Hematopoietic multipotent progenitor cell (in vitro differentiated cells): Measurements from ENCODE around the gene PLEKHN1. TPM values are rescaled to one million over a fixed set of nuclear protein-coding genes. Genes with fewer than 3 reads are reported as not detected.
A peak's percentile ranks its signal among the peaks of the same experiment; 100 is the strongest.

ENCODE experiments used
- DNase-seq, 3 donors: peaks; one replicate each; pipeline ENCODE4 v3.0.0-alpha.2; 2011 to 2015; ENCODE audit warnings: low read depth in 2 of 3, low spot score in 2 of 3
- total RNA-seq: library from RNA; depleted of rRNA; stranded (reverse); fragments of >200 nt; gene quantifications from one replicate; pipeline ENCODE4 v1.2.3, GENCODE V29; 2012

Gene PLEKHN1
- total RNA-seq, 1 donor = 0.54 TPM

- no peak for DNase-seq
These were observed 36.3 kb upstream of the PLEKHN1 start for GRCh38 chr1:929712-930632.

DNA sequence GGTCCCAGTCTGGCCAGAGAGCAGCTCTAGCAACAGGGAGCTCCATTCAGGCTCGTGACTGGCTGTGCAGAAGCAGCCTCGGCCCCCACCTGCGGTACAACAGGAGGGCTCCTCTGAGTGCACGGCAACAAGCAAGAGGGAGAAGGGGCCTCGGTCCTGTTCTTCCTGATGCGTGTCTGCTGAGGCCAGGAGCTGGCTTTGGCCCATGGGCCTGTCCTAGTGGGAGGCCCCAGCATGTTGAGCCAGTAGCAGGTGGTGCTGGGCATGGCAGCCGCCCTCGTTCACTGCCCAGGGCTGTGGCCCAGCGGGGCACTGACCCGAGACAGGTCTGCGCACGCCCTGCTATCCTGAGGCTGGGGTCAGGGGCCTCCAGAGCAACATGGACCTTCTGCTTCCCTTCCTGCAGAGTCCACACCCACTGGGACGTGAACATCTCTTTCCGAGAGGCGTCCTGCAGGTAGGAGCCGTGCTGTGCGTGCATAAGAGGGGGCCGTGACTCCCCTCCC lies 35.6 kb upstream of the PLEKHN1 start:
- no peak for DNase-seq

GRCh38 chr1:931380-932172 lies 34.7 kb upstream of the PLEKHN1 start:
- DNase-seq = no peak

- DNase-seq = no peak
These were observed 34.1 kb upstream of the PLEKHN1 start for GRCh38 chr1:932173-932510.

GRCh38 chr1:932776-933602 lies 33.3 kb upstream of the PLEKHN1 start:
- DNase-seq = no peak

GRCh38 chr1:933603-933940 lies 32.7 kb upstream of the PLEKHN1 start:
- DNase-seq = no peak

- no peak for DNase-seq
These were observed 31.1 kb upstream of the PLEKHN1 start for GRCh38 chr1:934991-935750.

DNA sequence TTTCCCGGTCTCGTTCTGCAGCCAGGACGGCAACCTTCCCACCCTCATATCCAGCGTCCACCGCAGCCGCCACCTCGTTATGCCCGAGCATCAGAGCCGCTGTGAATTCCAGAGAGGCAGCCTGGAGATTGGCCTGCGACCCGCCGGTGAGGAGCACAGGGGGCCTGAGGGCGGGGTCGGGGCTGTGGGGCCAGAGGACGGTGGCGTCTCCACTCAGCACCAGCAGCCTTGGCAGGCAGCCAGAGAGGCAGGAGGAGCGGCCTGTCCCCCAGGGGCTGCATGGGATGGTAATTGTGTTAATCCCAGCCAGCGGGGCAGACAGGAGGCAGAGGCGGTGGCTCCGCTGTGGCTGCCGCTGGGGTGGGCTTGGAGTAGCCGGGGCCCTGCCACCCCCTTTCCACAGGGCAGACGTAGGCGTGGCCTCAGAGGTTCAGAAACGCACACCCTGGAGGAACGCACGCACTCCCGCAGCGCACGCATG lies 30.5 kb upstream of the PLEKHN1 start:
- peak in 1 of 3 donors; percentile 40 for DNase-seq

DNA sequence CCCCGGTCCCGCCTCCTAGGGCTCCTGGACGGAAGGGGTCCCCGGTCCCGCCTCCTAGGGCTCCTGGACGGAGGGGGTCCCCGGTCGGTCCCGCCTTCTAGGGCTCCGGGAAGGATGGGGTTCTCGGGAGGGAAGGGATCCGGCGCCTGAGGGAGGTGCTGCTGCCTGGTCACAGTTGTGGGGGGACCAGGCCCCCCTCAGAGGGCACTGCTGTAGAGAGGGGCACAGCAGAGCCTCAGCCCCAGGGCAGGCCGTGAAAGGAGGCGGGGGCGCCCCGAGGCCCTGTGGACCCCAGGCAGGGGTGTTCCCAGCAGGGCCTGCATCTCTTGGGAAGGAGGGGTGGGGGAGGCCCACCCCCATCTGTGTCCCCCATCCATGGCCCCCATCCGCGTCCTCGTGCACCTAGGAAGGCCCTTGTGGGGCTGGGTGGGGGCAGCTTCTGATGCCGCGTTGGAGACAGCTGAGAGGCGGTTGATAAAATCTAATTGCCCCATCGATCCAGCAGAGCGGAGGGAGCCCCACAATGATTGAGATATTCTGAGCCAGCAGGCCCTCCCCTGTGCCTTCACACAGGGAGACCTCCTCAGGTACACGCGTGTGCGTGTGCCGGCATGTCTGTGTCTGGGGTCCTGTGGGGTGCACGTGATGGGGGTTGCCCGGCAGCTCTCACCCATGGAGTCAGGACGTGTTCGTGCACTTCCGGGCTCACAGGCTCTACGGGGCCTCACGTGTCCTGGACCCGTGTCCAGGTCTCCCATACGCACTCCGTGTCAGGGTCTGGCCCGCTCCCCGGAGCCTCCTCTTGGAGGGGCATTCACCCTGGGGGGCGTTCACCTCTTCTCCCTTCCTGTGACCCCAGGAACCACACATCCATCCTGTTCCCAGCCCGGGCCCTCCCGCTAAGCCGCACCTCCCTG lies 29.7 kb upstream of the PLEKHN1 start:
- no peak for DNase-seq

DNA sequence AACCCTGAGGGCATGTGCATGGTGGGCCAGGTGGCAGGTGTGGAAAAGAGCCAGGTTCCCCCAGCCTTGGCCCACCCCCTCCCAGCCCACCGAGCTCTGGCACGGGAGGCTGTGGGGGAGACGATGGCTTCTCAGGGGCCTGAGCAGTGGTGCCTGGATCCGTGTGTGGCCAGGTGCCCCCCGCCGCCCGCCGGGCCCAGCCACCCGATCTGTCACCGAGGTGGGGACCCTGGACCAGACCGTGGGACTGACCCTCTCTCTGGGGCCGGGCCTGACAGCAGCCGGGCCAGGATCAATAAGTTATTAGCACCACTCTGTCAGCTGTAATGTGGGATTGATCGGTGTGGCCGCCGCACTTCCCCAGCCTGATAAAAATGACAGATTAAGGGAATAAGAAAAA lies 28.8 kb upstream of the PLEKHN1 start:
- DNase-seq = no peak

- DNase-seq = peak in 2 of 3 donors; percentile 49 to 59
These were observed 28.1 kb upstream of the PLEKHN1 start for GRCh38 chr1:938088-938683.

DNA sequence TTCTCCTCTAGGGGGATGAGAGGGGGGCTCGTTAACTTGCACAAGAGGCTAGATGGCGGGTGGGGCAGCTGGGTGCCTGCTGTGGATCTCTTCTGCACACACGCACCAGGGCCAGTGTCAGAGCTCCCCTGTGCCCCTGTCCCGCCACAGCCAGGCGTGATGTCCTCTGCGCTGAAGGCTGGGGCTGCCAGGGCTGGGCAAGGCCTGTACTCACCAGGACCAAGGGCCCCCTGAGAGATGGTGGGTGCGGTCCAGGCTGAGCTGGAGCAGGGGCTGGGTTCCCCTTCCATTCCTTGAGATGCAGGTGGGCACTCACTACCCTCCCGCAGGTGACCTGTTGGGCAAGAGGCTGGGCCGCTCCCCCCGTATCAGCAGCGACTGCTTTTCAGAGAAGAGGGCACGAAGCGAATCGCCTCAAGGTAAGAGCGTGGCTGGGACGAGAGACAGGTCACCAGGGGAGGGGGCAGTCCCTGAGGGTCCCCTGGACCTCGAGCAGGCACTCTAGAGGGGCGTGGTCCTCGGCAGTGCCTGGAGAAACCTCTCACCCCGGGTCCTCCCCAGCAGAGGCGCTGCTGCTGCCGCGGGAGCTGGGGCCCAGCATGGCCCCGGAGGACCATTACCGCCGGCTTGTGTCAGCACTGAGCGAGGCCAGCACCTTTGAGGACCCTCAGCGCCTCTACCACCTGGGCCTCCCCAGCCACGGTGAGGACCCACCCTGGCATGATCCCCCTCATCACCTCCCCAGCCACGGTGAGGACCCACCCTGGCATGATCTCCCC lies 27.4 kb upstream of the PLEKHN1 start:
- DNase-seq = no peak

DNA sequence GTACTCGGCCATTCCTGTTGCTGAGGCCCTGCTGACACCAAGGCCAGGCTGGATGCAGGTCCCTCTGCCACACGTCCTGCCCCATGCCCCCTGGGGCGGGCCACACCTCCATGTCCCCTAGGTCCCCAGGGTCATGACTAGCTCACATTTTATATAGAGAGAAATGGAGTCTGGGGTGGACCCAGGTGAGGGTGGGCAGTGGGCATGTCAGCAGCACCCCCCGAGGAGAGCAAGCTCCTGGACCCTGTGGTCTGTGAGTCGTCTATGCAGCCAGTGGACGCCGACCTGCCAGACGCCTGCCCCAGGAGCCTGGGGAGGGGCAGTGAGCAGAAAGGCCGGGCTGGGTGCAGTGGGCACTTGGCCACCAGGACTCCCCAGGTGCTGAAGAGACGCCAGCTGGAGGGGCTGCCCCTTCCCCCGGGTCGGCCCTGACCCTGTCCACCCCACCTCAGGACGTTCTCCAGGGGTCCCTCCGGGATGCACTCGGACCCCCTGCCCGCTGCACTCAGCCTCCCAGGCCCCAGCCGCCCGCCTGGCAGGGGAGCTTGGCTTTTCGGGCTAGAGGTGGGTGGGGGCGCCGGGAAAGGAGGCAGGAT lies 26.7 kb upstream of the PLEKHN1 start:
- DNase-seq = no peak

DNA sequence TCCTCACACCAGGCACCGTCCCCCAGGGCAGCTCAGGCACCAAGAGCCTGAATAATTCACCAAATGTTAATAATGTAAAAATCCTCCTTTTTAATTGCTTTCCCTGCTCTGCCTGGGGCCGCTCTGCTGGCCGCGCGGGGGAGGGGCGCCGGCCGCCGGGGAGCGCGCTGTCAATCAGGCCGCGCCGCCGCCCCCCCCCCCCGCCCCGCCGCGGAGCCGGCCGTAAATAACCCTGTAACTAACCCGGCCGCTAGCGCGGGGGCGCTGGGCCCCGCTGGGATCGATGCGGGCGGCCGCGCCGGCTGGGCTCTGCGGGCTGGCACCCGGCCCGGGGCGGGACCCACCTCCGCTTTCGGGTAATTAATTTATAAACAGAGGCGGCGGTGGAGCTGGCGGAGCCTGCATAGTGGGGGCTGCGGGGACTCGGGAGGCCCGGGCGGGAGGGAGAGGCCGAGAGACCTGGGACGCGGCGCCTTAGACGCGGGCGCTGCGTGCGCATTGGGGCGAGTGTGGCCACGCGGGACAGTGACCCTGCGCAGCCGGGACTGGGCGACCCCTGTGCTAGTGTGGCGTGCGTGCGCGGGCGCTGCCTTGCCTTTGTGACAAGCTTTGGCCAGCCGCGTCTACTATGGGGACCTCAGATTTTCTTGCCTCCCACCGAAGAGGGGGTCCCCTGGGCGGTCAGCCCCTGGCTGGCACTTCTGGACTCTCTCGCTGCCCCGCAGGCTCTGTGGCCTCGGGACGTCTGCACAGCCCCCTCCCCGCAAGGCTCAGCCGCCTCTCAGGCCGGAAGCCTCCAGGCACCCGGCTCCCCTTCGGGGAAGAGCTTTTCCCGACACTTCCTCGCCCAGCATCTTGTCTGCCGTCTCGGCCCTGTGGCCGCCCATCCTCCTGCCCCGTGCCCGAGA lies 25.9 kb upstream of the PLEKHN1 start:
- peak in 2 of 3 donors; percentile 56 to 65 for DNase-seq

DNA sequence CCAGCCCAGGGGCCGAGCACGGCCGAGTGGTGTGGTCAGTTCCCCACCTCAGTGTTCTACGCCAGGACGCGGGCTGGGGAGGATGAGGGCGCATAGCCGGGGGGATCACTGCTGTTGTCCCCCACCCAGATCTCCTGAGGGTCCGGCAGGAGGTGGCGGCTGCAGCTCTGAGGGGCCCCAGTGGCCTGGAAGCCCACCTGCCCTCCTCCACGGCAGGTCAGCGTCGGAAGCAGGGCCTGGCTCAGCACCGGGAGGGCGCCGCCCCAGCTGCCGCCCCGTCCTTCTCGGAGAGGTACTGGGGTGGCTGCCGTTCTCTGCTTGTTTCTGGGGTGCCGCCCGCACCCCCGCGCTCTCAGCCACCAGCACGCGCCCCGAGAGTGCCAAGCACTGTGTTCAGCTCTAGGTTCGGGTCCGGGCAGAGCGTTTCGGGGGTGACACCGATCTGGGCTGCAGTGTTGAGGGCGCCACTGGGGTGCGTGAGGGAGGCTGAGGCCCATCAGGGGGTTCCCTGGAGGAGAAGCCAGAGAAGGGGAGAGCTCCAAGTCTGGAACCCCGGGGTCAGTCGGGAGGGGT lies 25.2 kb upstream of the PLEKHN1 start:
- DNase-seq = no peak
